Measurements from ENCODE around the gene FES.

DNA sequence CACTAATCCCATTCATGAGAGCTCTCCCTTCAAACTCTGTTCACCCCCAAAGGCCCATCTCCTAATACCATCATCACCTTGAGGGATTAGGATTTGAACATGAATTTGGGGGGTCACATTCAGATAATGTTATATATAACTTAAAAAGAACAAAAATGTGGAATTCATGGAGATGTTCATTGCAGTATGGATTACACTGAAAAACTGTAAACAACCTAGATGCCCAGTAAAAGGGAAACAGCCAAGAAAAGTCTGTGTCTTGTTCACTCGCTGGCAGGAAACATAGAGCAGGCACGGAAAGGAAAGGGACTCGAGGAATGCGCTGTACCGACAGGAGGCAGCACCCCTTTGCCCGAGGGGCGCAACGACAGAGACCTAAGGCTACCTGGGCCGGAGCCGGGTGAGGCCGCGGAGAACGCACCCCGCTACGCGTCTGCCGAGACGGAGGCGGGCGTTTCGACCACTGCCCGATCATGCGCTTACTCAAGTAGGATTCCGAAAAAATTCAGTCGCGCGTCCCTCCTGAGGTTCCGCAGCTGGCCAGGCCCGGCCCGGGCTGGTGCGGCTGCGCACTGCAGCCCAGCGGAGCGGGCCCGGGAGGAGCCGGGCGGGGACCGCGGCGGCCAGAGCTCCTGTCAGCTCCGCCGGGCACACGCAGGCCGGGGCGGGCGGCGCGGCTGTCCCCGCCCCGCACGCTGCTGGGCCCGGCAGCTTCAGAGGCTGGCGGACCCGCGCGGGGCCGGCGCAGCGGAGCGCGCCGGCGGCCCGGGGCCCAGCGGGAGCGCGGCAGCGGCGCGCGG is 17.9 kb downstream of the FES start:
- peak; percentile 82 for TF ChIP-seq CTCF (IDR thresholded peaks at IDR 0.05; ENCODE audit: low read depth, low read length)
- peak; percentile 59 for TF ChIP-seq POLR2A (IDR thresholded peaks at IDR 0.05; ENCODE audit: extremely low read depth, insufficient read length)
- TF ChIP-seq, protein P1, sequence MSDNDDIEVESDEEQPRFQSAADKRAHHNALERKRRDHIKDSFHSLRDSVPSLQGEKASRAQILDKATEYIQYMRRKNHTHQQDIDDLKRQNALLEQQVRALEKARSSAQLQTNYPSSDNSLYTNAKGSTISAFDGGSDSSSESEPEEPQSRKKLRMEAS (IDR thresholded peaks at IDR 0.05; ENCODE audit: low read depth, low read length), result peak; percentile 55

Measured in NB4 (cell line).